Transverse colon (tissue), 4 donors: ENCODE results near the gene SPRR1A.

ENCODE experiments used
- CTCF ChIP-seq, 5 experiments: fragments of 200-600 bp in 3 of 5; fragments of 450-650 bp in 2 of 5; sonication (generic) in 3 of 5; IDR thresholded peaks; 1 replicate in 2 of 5; 2 replicates in 3 of 5; pipeline ENCODE4 v1.5.1; 2016 to 2017; ENCODE audit warnings: antibody characterized with exemption in 5 of 5, inconsistent platforms in 3 of 5, mild to moderate bottlenecking in 2 of 5, moderate library complexity in 1 of 5
- EP300 ChIP-seq: sonication (generic); formaldehyde crosslinking; IDR thresholded peaks from one replicate; pipeline ENCODE4 v1.6.1; 2017; ENCODE audit warnings: antibody characterized with exemption, low read depth
- POLR2A ChIP-seq: fragments of 450-650 bp; IDR thresholded peaks from one replicate; pipeline ENCODE4 v1.6.1; 2016; ENCODE audit warnings: antibody characterized with exemption, mild to moderate bottlenecking, moderate library complexity
- POLR2AphosphoS5 ChIP-seq, 3 donors: sonication (generic); formaldehyde crosslinking; IDR thresholded peaks; one replicate each; pipeline ENCODE4 v1.6.1; 2016; ENCODE audit warnings: antibody characterized with exemption in 3 of 3

GRCh38 chr1:152957561-152957960 is 26.3 kb upstream of the SPRR1A start:
- TF ChIP-seq CTCF (IDR thresholded peaks at IDR 0.05) (no peak), POLR2AphosphoS5 (IDR thresholded peaks at IDR 0.05) (no peak), EP300 (no peak), POLR2A (no peak)
